ENCODE results near the gene CST8.

The CST8 gene

DNA sequence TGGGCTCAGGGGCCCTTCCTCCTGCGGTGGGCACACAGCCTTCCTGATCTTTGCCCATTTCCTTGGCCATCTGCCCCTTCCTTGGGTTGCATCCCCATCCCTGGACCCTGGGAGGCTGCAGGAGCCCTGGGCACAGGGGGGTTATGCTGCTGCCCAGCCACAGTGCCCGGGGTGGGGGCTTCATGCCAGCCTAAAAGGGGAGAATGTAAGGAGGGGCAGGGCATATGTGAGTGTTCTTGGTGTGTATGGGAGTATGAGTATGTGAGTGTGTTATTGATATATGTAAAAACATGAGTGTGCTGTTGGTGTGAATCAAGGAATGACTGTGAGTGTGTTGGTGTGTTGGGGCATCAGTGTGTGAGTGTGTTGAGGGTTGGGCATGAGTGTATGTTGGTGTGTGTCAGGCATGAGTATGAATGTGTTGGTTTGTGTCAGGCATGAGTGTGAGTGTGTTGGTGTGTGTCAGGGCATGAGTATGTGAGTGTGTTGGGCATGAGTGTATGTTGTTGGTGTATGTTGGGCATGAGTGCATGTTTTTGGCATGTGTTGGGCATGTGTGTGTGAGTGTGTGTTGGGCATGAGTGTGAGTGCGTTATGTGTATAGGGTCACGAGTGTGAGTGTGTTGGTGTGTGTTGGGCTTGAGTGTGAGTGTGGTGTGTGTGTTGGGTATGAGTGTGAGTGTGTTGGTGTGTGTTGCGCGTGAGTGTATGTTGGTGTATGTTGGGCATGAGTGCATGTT lies 14.7 kb upstream of the CST8 start:
- DNase-seq = no peak

DNA sequence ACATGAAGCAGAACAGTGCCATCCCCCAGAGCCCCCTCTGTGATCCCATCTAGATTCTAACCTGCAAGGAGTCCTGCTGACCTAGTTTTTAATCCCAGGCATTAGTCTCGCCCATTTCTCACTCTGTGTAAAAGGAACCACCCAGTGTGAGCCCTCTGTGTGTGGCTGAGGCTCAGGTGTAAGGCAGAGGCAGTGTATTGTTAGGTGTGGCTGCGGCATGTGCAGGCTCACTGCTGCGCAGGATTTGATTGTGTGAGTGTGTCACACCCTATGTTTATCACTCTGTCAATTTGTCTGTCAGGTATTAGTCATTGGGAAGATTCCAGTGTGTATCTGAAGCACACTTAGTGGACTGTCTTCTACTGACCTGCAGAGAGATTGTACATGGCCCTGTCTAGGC lies 13.7 kb upstream of the CST8 start:
- DNase-seq = no peak

DNA sequence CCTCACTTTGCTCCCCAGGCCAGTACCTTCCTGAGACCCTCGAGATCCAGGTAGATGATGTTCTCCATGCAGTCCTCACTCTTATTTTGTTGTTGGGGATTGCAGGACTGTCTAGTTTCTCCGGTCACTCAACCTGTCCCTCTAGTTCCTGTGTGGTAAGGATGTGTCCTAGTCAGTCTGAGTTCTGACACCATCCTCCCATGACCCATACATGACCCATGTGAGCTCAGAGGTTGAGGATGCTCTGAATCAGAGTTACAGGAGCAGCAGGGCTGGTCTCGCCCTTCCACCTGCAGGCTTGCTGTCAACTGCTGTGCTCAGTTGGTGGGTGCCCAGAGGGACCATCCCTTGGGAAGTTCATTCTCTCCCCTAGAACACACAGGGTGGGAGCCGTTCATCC lies 11.9 kb upstream of the CST8 start:
- DNase-seq = no peak

DNA sequence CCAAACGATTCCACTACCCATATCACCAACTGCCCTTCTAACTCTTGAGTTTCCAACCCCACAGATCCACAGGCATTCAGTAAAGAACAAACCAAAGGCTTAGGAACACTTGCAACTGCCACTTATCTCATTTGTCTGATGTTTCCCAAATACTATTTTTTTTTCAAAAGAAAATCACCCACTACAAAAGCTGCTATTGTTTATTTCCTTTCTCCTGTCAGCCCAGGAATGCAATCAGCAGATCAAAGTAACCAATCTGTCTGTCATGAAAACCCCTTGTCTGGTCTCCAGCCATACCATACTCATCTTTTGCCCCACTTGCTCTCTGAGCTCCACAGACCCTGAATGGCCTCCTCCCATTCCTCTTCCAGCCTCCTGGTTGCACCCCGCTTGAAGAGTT lies 8.8 kb upstream of the CST8 start:
- DNase-seq = no peak

DNA sequence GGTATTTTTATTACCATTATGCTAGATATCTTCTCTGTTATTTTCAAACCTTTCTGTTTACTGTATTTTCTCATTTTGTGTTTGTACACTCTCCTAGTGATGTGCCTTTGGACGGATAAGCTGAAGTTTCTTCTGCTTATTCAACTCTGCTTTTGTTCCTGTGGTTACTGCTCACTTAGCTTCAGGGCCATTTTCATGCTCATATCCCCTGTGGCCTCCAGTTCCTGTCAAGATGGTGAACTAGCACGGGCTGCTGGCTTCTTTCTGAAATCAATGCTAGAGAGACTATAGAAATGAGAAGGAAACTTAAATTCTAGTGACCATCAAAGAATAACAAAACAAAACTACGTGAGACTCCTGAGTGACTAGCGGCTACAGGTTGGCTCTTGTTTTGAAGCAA lies 6.8 kb upstream of the CST8 start:
- no peak for DNase-seq

DNA sequence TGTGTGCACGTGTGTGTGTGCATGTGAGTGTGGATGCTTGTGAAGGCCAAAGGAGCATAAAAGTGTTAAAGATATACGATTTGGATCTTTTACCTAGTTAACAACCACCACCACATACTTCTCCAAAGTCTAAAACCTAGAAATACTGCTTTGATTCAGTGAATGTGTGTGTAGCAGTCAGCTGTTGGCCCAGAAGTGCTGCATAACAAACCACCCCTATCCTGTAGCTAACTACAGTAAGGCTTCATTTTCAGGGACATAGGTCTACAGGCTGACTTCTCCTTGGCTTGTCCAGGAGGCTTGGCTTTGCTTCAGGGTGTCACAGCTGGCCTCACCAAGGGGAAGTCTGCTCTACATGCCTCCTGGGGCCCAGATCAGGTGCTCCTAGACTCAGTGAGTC lies 2.4 kb upstream of the CST8 start:
- DNase-seq = no peak

DNA sequence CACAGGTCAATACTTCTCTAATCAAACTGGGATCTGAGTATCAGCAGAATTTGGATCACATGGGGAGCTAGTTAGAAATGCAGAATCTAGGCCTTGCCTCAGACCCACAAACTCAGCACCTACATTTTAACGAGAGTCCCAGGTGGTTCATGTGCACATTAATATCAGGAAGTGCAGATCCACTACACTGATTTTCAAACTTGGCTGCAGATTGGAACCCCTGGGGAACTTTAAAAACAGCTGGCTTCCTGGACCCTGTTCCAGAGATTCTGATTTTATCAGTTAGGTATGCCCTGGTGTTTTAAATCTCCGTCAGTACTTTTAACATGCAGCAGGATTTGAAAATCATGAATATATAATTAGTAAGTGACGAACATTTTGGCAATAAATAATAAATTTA lies 1.9 kb upstream of the CST8 start:
- no peak for DNase-seq

DNA sequence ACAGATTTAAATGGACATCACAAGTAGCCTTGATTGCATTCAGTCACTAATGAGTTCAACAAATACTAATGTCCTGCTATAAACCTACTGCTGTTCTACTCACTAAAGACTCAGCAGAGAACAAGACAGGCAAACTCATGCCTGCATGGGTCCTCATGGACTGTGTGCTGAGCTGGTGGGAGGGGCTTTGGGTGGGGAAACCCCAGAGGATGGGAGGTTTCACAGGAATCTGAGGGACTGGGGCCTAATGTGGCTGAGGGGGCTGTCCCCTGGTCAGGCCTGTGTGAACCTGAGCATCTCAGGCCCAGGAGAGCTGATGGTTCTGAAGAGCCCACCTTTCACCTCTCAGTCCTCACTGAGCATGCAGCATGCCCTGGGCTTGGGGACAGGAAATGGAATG lies 1.4 kb downstream of the CST8 start:
- no peak for DNase-seq

DNA sequence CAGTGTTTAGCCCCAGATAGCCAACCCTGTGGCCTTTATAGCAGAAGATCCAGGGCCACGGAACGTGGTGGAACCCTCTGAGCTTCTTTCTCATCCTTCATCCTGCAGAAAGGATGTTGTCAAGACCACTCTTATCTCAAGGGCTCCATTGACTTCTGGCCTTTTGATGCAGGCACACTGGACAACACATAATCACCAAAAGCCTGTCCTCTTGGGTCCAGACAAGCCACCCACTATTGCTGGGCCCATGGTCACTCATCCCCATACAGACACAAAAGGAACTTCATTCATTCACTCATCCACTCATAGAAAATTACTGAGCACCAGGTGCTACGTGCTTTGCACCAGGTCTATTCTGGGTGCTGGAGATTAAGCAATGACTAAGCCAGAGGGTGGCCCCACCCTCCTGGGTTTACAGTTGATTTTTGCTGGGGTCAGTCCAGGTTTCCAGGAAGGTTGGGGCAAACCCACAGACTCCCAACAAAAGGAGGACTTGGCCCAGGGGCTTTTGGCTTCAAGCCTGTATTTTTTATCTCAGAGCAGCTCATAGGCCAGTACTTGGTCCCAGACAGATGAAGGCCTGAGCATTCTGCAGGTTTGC lies 2.4 kb downstream of the CST8 start:
- DNase-seq = no peak

DNA sequence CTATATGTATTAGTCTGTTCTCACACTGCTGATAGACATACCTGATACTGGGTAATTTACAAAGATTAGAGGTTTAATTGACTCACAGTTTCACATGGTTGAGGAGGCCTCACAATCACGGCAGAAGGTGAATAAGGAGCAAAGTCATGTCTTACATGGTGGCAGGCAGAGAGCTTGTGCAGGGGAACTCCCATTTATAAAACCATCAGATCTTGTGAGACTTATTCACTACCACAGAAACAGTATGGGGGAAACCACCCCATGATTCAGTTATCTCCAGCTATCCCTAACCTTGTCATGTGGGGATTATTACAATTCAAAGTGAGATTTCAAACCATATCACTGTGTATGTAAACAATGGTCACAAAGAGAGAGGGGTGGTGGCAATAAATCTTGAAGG lies 6.6 kb downstream of the CST8 start:
- no peak for DNase-seq

DNA sequence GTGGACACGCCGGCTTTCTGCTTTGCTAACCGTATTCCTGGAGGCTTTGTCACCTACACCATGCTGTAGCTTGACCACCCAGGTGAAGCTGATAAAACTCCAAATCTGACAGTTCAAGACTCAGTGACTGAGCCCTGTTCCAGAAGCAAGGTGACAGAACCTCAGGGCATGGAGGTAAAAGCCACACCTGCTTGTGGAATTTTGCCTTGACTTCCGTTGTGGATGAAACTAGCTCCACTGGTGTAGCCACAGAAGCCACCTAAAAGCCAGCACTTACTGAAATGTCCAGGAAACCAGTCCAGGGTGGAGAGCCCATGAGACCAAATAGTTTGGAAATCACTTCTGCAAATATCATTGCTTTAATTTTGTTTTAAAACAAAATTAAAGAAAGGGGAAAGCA lies 11.0 kb downstream of the CST8 start:
- DNase-seq = no peak

DNA sequence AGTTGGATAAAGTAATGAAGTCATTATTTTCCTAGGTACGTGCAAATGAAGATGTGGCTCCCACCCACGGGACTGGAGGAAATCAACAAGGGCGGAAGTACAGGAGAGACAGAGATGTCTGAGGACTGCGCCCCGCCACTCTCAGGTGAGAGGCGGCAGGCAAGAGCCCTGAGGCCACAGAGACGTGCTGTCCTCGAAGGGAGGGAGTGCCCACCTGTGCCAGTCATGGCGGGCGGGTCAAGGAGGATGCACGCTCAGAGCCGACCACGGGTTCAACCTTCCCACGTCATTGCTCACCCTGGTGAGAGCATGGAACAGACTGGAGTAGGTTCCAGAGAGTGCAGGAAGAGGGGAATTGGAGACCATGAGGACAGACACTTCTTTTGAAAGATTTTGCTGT lies 12.7 kb downstream of the CST8 start:
- DNase-seq = no peak

DNA sequence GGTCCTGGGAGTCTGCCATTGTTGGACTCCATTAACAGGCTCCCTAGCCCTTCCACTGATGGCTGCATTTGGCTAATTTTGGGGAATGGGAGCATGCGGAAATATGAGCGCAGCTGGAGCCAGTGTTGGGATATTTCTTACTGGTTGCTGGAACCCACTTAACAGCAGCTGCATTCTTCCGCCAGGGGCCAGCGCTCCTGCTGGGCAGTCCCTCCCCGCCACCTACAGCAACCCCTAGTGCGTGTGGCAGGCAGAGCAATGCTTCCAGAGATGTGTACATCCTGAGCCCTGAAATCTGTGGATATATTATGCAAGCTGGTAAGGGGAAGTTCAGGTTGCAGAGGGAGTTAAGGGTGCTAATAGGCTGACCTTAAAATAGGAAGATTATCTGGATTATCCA lies 16.4 kb downstream of the CST8 start:
- DNase-seq = no peak

DNA sequence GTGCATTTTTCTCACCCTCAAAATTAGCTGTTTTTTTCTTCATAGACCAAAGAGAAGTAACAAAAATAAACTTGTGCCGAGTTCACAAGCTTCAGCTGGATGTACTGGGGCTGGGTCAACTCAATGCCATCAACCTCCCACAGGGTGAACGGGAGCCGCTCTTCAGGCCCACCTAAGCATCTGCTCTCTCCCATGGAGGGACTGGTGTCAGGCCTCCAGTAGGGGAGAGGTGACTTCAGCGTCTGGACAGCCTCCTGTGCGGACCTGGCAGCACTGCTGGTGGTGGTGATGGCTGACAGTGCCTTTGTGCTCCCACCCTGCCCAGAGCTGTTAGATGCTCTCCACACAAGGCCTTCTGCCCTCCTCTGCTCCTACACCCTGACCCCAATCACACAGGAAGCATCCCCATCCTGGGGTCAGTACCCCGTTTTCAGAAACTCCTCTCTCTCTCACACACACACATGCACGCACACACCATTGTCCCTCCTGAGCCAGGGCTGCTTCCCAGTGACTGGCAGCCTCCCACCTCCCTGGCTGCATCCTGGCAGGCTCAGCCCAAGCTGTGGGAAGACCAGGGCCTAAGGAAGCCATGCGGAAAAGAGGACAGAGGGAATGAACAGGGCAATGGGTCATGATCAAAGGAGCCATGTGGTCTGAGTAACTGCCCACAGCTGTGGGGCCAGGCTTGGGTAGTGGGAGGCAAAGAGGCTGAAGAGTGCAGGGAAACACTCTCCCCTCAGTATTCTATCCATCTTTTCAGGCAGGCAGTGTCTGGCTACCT lies 17.7 kb downstream of the CST8 start:
- no peak for DNase-seq

DNA sequence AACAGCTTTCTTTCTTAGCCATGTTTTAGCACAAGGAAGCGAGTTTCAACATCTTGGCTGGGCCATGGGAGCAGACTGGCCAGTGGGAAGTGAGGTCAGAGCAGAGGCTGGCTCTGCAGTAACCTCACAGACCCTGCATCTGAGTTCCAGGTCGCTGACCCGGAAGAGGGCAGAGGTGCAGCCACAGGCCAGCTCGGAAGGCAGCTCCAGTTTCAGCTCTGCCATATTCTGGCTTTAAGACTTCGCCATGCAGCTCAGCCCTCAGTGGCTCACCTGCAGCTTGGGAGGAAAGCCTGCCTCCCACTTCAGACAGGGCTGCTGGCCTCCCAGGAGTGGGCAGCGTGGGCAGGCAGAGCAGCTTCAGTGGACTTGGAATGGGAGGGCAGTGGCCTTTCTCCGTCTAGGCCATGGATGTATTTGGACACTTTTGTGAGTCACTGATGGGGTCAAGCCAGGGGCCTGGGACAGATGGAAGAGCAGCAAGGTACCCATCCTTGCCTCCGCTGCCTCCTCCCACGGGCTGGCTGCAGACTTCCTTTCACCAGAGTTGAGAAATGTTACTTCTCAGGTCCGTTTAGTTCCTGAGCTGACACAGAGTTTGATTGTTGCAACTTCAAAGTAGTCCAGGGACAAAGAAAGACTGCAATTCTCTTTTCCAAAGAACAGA lies 18.5 kb downstream of the CST8 start:
- DNase-seq = no peak

DNA sequence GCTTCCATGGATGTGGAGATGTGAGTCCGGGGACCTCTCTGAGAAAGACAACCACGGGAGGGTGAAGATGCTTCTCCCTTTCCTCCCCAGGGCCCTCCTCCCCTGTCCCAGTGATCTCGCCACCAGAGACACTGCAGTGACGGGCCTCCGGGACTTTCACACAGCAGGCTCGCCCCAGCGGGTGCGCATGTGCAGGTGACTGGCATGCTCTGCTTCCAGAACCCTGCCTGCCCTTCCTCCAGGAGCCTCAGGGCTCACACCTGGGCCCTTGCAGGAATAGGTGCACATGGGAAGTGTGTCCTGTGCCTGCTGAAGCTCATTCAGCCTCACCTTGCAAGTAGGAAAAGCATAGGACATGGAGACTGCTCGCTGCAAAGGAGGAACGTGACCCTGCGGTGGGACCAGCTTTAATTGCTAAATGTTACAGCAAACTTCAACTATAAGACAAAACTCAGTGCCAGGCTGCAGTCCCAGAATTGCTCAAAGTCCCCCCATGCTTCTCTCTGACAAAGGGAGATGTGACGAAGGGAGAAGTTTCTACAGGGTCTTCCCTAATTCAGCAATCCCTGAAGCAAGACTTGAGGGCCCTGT lies 19.2 kb downstream of the CST8 start:
- DNase-seq = no peak

DNA sequence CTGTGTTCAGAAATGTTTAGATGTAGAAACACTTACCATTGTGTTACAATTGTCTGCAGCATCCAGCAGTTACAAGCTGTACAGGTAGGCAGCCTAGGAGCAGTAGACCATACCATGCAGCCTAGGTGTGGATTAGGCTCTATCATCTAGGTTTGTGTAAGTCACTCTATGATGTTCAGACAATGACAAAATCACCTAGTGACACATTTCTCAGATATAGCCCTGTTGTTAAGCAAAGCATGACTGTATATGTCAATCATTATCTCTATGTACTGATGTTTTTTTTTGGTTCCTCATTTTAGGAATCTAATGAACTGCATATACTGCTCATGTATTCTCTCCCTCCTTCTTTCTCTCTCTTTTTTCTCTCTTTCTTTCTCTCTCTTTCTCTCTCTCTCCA lies 22.2 kb downstream of the CST8 start:
- no peak for DNase-seq

DNA sequence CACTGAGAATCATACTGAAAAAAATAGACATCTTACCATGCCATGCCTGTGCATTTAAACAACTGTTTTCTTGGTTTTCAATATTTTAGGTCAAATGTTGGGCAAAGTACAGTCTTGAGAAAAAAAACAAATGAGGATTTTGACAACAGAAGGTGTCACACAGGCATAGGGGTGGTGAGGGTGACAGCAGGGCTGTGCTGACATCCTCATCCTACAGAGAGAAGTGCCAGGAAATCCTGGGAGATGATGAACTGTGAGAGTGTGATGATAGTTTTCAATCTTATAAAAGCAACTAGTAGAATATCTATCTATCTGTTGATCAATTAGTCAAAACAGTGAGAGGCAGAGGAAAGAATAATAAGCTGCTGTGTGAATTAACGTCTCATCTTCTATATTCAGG lies 23.9 kb downstream of the CST8 start:
- no peak for DNase-seq

DNA sequence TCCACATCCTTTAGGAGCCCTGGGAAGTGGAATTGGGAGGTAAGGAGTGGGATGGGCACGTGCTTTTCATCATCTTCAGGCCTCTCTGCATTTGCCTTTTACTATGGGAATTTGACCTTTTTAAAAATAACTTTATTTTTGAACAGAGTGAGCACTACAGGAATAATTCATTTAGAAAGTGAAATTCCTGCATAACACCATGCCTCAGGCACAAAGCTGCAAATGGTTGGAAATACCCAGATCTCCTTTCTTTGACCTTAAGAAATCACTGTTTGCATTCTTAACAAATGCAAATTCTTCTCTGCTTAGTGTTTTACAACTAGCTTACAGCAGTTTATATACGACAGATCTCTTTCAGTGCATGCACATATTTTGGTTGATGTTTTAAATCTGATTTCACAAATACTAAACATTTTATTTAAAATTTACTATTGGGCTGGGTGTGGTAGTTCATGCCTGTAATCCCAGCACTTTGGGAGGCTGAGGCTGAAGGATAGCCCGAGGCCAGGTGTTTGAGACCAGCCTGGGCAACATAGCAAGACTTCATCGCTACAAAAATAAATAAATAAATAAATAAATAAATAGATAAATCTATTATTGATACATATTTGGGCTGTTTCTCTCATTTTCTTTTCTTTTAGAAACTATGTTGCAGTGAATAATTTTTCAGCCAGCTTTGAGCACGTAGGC lies 24.5 kb downstream of the CST8 start:
- no peak for DNase-seq

DNA sequence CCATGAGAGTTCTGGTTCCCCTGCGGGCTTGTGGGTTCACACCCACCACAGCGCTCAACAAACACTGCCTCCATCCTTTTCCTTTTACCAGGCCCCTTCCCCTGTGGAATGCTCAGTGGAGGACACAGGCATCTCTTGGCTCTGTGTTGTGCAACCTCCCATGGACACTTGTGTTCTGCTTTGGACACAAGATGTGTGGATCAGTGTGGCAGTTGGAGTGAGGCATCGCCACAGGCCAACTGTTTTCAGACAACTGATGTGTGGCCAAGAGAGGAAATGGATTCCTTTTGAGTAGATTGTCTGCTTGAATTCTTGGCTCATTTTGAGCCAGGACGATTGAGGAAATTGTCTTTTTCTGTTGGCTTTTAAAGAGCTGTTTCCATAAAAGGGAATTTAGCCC lies 26.8 kb downstream of the CST8 start:
- no peak for DNase-seq

DNA sequence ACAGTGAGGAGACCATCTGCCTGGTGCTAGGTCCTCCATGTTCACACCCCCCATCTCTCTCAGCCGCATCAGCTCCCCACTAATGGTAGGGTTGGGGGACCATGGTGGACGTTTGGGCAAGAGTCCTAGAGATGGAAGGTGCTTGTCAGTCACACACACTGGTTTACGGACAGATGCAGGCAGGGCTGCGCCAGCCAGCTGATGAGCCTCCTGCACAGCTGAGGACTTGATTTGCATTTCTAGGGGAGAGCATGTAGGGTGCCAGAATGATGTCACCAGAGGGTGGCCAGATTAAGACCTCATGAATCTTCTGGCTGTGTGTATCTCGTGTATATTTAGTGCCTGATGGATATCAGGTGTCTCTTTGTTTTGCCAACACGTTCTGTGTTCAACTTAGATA lies 28.6 kb downstream of the CST8 start:
- no peak for DNase-seq

DNA sequence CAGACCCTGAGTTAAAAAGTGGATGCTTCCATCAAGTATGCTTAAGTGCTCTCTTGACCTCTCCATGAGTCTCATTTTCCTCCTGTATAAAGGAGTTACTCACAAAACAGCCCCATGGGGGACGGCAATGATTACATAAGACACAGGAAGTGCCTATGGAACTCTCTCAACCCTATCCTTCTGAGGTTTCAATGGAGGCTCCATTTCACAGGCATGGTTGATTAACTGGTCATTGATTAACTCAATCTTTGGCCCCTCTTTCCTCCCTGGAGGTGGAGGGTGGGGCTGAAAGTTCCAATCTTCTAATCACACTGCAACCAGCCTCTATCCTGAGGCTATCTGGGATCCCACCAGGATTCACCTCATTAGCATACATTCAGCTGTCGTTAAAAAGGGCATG lies 29.3 kb downstream of the CST8 start:
- DNase-seq = no peak

DNA sequence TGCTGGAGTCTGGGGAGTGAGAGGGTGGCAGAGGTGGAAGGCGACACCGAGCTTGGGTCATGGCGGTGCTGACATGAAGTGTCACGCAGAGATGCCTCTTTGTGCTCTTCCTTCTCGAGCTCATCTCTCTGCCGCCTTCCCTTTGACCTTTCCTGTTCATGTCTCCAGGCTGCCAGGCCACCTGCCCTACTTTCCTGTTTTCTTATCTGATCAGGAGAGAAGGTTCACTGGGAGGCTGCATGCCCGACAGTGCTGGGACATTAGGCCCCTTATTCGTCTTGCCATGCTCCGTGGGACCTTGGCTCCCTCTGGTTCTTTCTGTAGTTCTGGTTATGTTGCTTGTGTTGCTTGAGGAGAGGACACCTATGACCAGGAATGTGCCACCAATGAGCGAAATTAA lies 33.2 kb downstream of the CST8 start:
- no peak for DNase-seq
